AML-193 (cell line): Measurements from ENCODE around the gene ATP6V1A.
A peak's percentile ranks its signal among the peaks of the same experiment; 100 is the strongest.

Experiments
- DNase-seq, 2 experiments: peaks; one replicate each; lab custom pipeline; 2025; lab: John Stamatoyannopoulos, UW

ATP6V1A gene

DNA sequence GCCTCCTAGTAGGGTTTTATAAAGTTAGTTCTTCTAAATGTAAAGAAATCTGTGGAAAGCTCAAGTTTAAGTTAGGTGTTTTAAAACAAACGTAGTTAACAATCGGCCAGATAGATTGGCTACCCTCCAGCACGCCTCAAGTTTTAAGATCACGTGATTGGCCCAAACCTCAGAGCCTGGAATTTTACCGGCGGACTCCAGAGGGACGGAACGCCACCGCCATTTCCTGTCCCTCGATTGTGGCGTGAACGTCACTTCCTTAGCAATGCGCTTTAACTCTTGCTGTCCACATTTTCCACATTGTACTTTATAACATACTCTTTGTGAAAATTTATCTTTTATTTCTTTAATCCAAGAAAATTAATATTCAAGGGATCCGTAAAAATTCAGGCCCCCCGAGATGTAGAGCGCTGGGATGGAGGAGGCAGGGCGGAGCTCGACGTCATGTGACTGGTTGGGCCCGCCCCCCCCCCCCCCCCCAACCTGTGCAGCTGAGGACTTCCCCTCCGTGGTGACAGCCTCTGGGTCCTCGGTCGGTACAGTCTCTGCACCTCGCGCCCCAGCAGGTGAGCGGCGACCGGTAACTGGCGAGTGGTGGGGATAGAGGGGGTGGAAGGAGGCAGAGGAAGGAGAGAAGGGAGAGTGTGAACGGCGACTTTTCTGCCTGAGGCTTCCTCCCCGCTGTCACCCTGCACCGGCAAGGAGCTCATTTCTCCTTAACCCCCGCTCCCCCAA lies at the start of gene ATP6V1A:
Gene ATP6V1A (plus strand): TSS at position 488 of the 735 bp plus-strand sequence. CDS start 31,719 bp downstream, outside the sequence.
- peak; percentile 88 to 93 for DNase-seq

DNA sequence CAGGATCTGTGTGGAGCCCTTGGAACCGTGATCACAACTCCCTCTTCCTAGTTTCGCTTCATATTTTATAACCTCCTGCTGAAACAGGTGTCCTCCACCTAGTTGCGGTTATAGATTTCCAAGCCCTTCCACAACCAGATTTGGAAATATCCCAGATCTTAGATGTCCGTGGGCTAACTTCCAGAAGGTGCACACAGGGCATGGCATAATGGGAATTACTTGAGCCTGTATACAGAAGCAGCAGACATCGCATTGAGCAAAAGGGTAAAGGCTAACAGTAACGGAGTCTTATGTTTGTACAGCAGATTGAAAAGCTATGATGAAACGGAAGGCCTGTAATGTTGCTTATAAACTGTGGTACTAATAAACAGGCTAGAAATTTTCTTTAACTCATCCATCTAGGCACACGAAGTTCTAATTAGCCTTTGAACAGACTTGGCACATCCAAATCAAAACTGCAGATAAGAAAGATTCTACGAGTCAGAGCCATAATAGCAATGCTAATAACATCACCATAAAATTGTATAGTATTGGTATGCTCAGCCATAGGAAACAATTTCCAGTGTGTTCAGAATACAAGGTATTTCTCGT lies 49.2 kb upstream of the ATP6V1A start:
- peak; percentile 33 to 34 for DNase-seq

GRCh38 chr3:113698213-113698742 lies 48.6 kb upstream of the ATP6V1A start:
- no peak for DNase-seq

DNA sequence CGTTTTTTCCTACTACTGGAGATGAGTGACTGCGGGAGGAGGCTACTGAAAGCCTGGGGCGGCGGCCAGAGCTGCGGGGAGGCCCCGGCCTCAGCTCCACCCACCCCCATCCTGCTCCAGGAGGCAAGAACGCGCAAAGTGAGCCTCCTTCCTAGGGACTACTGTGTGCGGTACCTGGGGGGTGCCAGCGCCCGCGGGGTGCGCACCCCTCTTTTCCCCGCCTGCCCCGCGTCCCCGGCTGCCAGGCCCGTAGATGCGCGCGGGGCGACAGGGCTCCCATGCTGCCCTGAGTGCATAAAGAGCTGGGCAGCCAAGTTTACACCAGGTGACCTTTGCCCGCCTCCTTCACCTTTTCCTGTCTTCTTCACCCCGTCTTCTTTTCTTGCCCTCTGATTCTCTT lies 47.9 kb upstream of the ATP6V1A start:
- no peak for DNase-seq

DNA sequence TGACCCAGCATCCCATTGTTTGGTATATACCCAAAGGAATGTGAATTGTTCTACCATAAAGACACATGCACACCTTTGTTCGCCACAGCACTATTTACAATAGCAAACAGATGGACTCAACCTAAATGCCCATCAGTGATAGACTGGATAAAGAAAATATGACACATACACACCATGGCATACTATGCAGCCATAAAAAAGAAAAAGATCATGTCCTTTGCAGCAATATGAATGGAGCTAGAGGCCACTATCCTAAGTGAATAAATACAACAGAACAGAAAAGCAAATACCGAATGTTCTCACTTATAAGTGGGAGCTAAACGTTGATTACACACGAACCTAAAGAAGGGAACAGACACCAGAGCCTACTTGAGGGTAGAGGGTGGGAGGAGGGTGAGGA lies 39.0 kb upstream of the ATP6V1A start:
- no peak for DNase-seq

- DNase-seq: no peak
Observed at GRCh38 chr3:113712129-113712528, 34.7 kb upstream of the ATP6V1A start.

DNA sequence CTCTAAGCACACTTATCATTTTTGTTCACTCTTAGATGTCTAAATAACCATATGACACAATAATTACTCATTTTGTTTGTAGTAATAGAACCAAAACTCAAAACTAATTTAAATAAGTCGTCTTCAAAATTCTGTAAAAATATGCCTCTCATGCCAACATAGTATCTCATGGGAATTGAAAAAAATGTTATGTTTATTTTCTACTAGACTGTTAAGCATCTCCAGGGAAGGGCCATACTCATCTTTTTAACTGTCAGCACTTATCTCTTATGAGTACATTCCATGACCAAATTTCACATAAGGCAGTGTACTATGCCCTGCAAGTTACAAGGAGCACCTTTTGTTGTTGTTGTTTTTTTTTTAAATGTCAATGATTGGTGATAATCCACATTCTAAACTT lies 32.1 kb upstream of the ATP6V1A start:
- DNase-seq: no peak

- DNase-seq: no peak
Observed at GRCh38 chr3:113717308-113717707, 29.5 kb upstream of the ATP6V1A start.

DNA sequence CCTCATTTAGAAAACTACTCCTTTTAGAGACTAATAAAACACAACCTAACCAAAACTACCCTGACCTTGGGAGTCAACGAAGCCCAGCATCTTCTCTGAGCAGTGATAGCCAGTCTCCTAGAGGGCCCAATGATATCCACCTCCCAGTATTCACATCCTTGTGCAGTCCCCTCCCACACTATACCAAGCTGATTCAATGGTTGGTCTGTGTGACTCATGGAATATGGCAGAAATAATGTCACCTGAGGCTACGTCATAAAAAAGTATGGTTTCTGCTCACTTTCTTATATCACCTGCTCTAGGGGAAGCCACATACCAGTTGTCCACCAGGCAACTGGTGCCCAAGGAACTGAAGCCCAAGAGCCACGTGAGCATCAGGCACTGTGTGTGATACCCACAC lies 29.0 kb upstream of the ATP6V1A start:
- no peak for DNase-seq

- no peak for DNase-seq
Observed at GRCh38 chr3:113719294-113719693, 27.5 kb upstream of the ATP6V1A start.

DNA sequence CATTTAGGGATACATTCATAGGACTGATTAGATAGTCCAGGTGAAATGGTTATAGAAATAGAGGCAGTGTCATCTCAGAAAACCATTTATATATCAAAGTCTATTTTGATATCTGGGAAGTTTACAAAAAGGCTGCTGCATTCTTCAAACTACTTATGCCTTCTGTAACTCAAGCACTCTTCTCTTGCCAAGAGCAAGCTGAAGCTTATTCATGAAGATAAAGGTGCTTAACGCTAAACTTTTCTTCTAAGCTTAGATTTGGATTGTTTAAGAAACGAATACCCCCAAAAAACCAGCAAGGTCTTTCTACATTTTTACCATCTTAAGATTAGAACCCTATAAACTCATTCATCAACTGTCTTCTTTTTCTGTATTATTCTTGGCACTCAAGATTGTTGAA lies 27.1 kb upstream of the ATP6V1A start:
- DNase-seq: no peak

DNA sequence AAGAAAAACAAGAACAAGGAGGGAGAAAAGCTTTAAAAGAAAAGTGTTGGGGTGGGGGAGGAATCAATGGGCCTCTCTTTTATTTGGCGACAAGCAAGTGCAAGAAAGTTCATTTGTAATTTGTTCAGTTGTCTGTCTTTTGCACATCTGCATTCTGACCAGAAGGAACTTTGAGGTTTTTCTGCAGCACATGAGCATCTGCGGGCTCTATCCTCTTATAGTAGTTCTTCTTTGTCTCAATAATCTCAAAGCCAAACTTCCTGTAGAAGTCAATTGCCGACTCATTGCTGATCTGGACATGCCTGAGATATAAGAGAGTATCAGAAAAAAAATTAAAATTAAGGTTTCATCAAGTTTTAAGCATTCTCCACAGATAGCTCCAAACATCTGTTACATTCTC lies 25.2 kb upstream of the ATP6V1A start:
- DNase-seq: peak; percentile 25 to 26

GRCh38 chr3:113728661-113729060 lies 18.2 kb upstream of the ATP6V1A start:
- DNase-seq: no peak

- no peak for DNase-seq
Observed at GRCh38 chr3:113730550-113730949, 16.3 kb upstream of the ATP6V1A start.

DNA sequence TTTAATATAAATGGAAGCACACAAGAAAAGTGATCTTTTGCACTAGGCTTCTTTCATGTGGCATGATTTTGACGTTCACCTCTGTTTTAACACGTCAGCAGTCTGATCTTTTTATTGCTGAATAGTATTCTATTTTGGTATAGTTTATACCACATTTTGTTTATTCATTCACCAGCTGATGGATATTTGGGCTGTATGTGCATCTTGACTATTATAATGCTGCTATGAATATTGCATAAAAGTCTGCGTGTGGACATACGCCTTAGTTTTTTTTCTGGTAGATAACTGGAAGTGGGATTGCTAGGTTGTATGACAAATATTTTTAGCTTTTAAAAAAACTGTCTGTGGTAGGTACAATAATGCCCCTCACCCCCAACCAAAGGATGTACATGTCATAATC lies 15.1 kb upstream of the ATP6V1A start:
- no peak for DNase-seq

- peak; percentile 84 to 91 for DNase-seq
Observed at GRCh38 chr3:113736548-113737089, 10.2 kb upstream of the ATP6V1A start.

DNA sequence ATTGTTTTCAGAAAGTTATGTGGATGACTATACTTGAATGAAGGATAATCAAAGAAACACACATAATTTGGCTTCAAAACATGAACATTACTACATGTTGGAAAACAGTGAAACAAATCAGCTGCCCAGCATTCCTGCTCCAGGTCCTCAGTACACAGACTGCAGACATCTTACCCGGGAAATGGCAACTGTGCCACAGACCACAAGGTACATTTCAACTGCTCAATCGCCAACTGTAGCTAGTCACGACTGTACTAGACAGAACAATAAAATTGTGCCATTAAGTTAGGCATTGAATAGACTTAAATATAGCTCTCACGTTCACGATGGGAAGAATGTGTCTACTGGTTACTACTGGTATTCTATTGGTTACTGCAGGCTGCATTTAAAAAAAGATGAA lies 5.7 kb upstream of the ATP6V1A start:
- no peak for DNase-seq

DNA sequence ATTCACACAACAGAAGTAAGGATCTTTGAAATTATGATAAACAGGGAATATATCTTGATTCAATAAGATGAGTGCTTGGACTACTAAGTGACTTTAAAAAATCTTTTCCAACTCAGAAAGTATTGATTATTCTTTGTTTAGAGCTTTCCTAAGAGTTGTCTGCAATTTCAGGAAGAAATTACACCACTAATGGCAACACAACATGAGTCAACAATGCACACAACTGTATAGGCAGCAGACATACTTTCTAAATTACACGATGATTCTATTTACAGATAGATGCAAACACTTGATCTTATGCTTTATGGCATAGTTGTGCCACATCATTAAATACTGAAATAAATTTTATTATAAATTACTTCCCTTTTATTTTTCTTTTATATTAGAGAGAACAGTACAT lies 5.2 kb upstream of the ATP6V1A start:
- DNase-seq: no peak

- peak; percentile 31 to 53 for DNase-seq
Observed at GRCh38 chr3:113743006-113743630, 3.7 kb upstream of the ATP6V1A start.

- peak; percentile 99 for DNase-seq
Observed at GRCh38 chr3:113744941-113745755, 1.7 kb upstream of the ATP6V1A start.

GRCh38 chr3:113745756-113746547 lies 883 bp upstream of the ATP6V1A start, which contains the start of gene NAA50:
NAA50 (minus strand) TSS chr3:113746249; CDS start chr3:113745949, 300 bp downstream.
- DNase-seq: peak; percentile 94
